Measurements from ENCODE around the gene SATB2.

Gene SATB2

GRCh38 chr2:199322151-199322550 is 135.6 kb downstream of the SATB2 start:
- DNase-seq (ENCODE audit: low spot score) = no peak

DNA sequence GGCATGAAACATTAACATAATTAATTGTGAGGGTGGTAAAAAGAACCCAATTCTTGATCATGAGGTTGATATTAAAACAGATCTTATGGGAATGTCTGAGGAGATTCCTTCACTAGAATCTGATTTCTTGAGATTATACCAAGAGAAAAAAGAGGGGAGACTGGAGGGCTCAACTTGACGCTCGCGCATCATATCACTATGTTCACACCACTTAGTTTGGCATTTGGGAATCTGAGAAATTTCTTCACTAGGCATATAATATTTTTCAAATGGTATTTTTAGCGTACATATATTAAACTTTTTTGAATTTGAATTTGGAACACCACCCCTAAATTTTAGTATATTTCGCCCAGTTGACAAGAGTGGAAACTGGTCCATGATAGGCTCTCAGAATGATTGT is 140.1 kb downstream of the SATB2 start:
- no peak for DNase-seq (ENCODE audit: low spot score)

- DNase-seq (ENCODE audit: low spot score) = no peak
These were observed 140.9 kb downstream of the SATB2 start for GRCh38 chr2:199316851-199317250.

DNA sequence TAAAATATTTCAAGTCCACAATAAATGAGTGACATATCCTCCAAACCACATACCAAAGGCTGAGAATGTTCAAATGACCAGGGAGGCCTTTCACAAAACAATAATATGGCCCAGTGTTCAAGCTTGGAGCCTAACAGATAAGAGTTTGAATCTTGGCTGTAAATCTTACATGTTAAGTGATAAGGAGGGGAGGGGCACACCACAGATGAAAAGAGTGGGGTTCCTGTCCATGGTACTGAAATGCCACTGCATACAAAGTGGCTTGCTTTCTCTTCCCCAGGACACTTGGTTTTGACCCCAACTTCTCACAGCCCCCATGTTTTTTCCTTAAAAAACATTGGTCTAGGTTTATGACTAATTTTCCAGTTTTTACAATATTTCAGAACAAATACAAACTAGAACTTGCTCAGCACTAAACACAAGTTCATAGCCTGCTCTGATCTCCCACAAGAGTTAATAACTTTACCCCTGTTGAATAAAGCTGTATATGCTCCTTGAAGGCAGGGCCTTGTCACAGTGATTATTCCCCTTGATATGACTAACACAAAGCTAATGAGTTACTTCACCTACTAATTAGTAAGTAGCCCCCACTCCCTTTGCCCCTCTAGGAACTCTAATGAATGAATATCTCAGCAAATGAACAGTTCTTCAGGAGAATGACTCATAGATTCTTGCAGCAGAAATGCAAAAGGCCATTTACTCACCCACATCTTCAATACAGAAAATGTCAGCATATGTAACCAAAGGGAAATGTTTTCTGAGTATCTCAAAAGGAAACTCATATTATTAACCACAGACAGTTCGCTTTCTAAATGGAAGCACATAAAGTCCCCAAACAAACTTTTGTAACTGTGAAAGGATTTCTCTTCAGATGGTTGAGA is 142.2 kb downstream of the SATB2 start:
- DNase-seq (ENCODE audit: low spot score) = peak; percentile 30

GRCh38 chr2:199312931-199313330 is 144.8 kb downstream of the SATB2 start:
- DNase-seq (ENCODE audit: low spot score) = no peak

- DNase-seq (ENCODE audit: low spot score) = no peak
These were observed 146.8 kb downstream of the SATB2 start for GRCh38 chr2:199310771-199311585.

DNA sequence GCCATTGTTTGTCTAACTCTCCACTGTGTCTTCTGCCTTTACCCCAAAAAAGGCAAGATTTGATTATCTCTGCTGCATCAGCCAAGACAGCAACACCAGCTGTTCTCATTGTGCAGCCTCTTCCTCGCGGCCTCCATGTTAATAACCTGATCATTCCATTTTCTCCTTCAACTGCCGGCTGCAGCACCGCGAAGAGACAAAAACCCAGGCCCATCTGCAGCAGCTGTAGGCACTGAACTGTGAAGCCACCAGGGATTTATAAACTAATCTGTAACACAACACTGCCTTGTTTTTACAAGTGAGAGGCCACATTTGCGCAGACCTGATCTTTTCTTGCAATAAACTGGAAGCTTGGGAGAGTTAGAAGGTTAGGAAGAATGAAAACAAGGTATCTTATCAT is 147.8 kb downstream of the SATB2 start:
- DNase-seq (ENCODE audit: low spot score) = no peak

- no peak for DNase-seq (ENCODE audit: low spot score)
These were observed 148.3 kb downstream of the SATB2 start for GRCh38 chr2:199309411-199309810.

DNA sequence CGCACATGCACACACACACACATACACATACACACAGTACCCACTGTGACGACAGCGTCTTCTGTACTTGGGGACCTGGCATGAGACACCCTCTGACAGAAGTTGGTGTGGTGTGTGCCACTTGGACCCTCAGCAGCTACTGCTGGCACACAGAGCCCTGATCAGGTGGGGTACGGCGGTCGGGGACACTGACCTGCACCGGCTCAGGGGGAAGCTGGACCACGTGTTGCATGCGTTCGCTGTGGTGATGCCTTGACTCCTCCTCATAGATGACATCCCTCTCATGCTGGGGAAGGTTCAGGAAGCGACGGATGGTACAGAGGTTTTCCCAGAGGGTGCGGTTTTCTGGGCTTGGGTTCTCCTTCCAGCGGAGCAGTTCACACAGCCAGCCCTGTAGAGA is 149.2 kb downstream of the SATB2 start:
- no peak for DNase-seq (ENCODE audit: low spot score)

- DNase-seq (ENCODE audit: low spot score) = no peak
These were observed 150.3 kb downstream of the SATB2 start for GRCh38 chr2:199307461-199307860.

- no peak for DNase-seq (ENCODE audit: low spot score)
These were observed 151.6 kb downstream of the SATB2 start for GRCh38 chr2:199306116-199306515.

DNA sequence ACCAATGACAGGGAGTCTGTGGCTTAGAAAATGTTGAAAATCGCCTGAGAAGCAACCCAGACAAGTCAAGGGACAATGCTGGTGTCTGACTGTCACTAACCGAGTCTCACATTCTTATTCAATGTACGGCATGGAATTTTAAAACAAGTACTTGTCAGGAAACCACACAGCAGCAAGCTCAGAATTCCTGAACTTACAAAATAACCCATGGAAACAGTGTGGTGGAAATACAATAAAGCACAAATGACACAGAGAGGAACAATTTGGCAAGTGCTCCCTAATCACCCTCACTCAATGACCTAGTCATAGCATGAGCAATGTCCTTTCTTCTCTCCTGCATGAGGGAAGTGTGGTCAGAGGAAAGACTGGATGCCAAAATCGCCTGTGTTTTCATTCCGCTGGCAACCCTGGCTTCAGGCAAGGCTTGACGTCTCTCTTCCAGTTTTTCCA is 154.0 kb downstream of the SATB2 start:
- peak; percentile 57 for DNase-seq (ENCODE audit: low spot score)

GRCh38 chr2:199302851-199303250 is 154.9 kb downstream of the SATB2 start:
- DNase-seq (ENCODE audit: low spot score) = no peak

GRCh38 chr2:199288424-199288823 is 169.3 kb downstream of the SATB2 start:
- DNase-seq (ENCODE audit: low spot score) = no peak

DNA sequence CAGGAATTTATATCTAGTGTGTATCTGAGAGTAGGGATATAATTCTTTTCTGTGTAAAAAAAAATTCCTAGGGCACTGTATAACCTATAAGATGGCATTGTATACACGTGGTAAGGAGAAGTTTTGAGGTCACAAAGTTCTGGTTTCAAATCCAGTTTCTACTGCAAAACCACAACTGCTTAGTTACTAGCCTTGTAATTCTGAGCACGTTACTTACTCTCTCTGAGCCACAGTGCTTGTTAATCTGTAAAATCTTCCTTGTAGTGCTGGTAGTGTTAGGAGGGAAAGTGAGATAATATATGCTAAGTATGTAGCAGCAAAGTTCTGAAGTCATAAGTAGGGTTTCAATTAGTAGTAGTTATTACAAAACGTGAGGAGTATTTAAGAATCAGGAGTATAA is 175.4 kb downstream of the SATB2 start:
- no peak for DNase-seq (ENCODE audit: low spot score)

- no peak for DNase-seq (ENCODE audit: low spot score)
These were observed 178.6 kb downstream of the SATB2 start for GRCh38 chr2:199279146-199279545.

- DNase-seq (ENCODE audit: low spot score) = no peak
These were observed 179.6 kb downstream of the SATB2 start for GRCh38 chr2:199278099-199278498.

DNA sequence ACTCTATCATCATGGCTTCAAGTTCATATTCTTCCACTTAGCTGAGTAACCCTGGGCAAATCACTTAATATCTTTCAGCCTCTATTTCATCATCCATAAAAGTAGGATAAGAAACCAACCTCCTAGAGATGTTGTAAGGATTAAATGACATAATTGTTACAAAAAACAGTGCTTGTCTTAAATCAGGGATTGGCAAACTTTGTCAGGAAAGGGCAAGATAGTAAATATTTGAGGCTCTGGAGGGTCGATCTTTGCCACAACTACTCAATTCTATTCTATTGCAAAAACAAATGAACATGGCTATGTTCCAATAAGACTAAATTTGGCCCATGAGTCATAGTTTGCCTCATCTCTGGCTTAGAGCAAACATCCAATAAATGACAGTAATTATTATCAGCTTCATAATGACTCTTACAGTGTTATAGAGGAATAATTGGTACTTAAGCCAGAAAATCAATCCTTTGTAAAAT is 184.7 kb downstream of the SATB2 start:
- DNase-seq (ENCODE audit: low spot score) = peak; percentile 7

GRCh38 chr2:199261936-199262335 is 195.8 kb downstream of the SATB2 start:
- DNase-seq (ENCODE audit: low spot score) = no peak

GRCh38 chr2:199261239-199261638 is 196.5 kb downstream of the SATB2 start:
- peak; percentile 29 for DNase-seq (ENCODE audit: low spot score)

- peak; percentile 17 for DNase-seq (ENCODE audit: low spot score)
These were observed 198.1 kb downstream of the SATB2 start for GRCh38 chr2:199259671-199260070.

- peak; percentile 5 for DNase-seq (ENCODE audit: low spot score)
These were observed 199.4 kb downstream of the SATB2 start for GRCh38 chr2:199258291-199258690.
